Measurements from ENCODE around the gene SLC36A3.

SLC36A3 gene

DNA sequence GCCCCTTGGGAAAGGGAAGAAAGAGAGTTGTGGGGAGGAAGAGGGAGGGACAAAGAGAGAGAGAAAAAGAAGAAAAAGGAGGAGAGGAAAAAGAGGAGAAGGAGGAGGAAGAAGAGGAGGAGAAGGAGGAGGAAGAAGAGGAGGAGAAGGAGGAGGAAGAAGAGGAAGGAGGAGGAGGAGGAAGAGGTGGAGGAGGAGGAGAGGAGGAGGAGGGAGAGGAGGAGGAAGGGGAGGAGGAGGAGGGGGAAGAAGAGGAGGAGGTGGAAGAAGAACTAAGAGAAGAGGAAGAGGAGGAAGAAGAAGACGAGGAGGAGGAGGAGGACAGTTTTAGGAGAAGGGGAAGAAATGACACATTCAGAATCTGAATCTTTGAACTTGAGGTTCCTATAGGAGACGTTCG is 36.4 kb upstream of the SLC36A3 start:
- DNase-seq (ENCODE audit: low read depth), result no peak
- no peak overlapping the region for H3K4me3 ChIP-seq (ENCODE audit: low read length)
- TF ChIP-seq, protein P1, sequence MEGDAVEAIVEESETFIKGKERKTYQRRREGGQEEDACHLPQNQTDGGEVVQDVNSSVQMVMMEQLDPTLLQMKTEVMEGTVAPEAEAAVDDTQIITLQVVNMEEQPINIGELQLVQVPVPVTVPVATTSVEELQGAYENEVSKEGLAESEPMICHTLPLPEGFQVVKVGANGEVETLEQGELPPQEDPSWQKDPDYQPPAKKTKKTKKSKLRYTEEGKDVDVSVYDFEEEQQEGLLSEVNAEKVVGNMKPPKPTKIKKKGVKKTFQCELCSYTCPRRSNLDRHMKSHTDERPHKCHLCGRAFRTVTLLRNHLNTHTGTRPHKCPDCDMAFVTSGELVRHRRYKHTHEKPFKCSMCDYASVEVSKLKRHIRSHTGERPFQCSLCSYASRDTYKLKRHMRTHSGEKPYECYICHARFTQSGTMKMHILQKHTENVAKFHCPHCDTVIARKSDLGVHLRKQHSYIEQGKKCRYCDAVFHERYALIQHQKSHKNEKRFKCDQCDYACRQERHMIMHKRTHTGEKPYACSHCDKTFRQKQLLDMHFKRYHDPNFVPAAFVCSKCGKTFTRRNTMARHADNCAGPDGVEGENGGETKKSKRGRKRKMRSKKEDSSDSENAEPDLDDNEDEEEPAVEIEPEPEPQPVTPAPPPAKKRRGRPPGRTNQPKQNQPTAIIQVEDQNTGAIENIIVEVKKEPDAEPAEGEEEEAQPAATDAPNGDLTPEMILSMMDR (conservative IDR thresholded peaks at IDR 0.05; ENCODE audit: low read length), result no peak

DNA sequence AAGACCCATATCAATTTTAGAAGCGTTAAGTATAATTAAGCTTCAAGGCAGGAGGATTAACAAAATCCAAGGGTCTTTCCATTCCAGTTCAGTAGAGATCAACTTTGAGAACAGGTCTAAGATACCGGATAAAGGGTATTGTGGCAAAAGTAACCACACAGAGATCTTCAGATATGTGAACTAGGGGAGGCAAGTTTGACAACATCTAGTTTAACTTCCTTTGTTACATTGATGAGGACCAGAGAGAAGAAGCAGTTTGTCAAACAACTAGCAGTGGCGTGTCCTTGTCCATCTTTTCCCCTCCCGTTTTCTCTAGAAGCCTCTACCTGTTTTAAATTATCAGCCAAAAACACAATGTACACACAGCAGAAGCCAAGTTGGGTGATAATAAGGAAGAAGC is 35.2 kb upstream of the SLC36A3 start:
- TF ChIP-seq, protein P1 (conservative IDR thresholded peaks at IDR 0.05; ENCODE audit: low read length), result no peak
- DNase-seq (ENCODE audit: low read depth), result no peak

DNA sequence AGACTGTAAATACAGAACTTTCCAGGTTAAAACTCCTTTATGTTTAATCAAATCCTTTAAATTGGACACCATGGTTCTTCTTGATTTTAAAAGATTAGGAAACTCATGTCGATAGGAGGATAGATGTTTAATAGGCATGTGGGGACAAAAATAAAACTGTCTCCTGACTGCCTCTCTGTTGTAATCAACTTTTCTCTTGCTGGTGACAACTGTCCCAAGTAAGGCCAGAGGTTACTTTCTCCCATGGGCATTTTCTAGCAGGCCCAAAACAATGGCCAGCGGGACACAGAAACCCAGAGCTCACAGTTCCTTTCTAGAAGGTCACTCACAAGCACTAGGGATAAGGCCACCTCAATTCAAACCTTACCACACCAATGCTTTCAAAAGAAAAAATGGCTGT is 29.3 kb upstream of the SLC36A3 start:
- DNase-seq (ENCODE audit: low read depth), result no peak
- H3K4me3 ChIP-seq (ENCODE audit: low read length), result no peak overlapping the region
- TF ChIP-seq, protein P1 (conservative IDR thresholded peaks at IDR 0.05; ENCODE audit: low read length), result no peak

More for the DNA sequence above, 35.2 kb upstream of the SLC36A3 start:
- H3K4me3 ChIP-seq (ENCODE audit: low read length), result no peak overlapping the region

DNA sequence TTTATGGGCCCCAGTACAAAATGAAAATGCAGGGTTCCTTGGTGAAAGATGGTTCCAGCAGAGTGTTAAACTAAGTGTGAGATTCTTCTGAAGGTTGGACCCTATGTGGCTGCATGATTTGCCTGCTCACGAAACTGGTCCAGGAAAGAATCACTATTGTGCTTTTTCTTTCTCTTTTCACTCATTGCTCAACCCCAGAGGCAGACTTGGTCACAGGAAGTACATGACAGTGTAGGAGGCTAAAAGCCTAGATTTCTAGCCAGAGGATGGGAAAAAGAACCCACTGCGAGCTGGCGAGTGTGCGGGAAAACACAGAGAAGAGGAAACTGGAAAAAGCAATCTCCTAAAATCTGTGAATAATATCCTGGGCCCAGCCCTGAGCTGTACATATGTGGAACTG is 25.2 kb upstream of the SLC36A3 start:
- TF ChIP-seq, protein P1 (conservative IDR thresholded peaks at IDR 0.05; ENCODE audit: low read length), result no peak
- no peak for DNase-seq (ENCODE audit: low read depth)
- no peak overlapping the region for H3K4me3 ChIP-seq (ENCODE audit: low read length)

DNA sequence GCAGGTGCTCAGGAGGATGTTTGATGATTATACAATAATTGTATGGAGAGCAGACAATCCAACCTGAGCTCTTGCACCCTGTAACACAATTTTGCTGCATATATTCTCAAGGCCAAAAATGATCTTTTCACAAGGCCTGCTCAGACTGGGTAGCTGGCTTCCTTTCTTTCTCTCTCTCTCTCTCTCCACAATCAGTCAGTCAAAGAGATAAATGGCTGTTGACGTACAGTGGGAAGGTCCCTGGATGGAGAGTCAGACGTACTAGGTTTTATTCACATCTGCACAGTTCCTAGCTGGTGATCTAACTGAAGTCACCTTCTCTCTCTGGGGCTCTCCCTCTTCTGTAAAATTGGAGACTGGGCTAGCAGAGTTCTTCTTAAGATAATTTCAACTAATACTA is 24.0 kb upstream of the SLC36A3 start:
- no peak overlapping the region for H3K4me3 ChIP-seq (ENCODE audit: low read length)
- TF ChIP-seq, protein P1 (conservative IDR thresholded peaks at IDR 0.05; ENCODE audit: low read length), result no peak
- no peak for DNase-seq (ENCODE audit: low read depth)

DNA sequence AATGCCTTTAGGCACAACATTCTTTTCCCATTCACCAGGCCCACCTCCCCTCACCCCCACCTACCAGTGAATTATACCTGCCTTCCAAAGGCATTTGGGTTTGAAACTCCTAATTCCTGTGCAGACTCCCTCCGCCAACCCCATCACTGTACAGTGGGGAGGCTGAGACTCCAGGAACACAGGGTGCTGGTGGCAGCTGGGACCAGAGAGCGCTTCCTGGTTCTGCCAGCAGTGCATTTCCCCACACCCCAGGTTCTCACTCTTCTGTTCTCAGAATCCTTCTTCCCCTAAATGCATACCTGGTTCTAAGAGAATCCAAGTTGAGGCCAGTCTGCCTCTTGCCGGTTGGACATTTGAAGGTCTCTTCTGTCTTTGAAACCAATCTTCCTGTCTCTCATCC is 22.7 kb upstream of the SLC36A3 start:
- TF ChIP-seq, protein P1 (conservative IDR thresholded peaks at IDR 0.05; ENCODE audit: low read length), result no peak
- H3K4me3 ChIP-seq (ENCODE audit: low read length), result no peak overlapping the region
- no peak for DNase-seq (ENCODE audit: low read depth)

DNA sequence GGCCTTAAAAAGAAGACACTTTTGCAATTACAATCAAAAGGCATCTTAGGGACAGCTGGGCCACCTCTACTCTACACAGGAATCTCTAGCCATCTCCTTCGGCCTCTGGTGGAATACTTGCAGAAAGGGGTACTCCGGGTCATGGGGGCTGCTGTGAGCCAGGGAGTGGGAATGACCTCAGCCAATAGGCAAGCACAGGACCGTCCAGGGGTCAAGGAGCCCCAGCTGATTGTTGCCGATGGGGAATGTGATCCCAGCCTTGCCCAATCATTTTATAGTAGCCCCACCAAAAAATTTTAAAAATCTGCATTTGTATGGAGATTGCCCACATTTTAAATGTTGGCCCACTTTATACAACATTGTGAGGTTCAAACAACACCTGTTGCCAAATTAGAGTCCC is 16.9 kb upstream of the SLC36A3 start:
- no peak for DNase-seq (ENCODE audit: low read depth)
- TF ChIP-seq, protein P1 (conservative IDR thresholded peaks at IDR 0.05; ENCODE audit: low read length), result no peak
- H3K4me3 ChIP-seq (ENCODE audit: low read length), result no peak overlapping the region

Measured in AG10803 (cell line).